GM21528 (cell line): ENCODE measurements around the gene AGBL3.

Experiments
- ATAC-seq: cut with Tn5 transposase; IDR thresholded peaks from one replicate; pipeline ENCODE4 v1.9.1; 2021; ENCODE audit warnings: mild to moderate bottlenecking, moderate library complexity; ENCODE audit not compliant: unreplicated experiment, low FRiP score

AGBL3 gene

GRCh38 chr7:135181261-135181928 lies 195.1 kb downstream of the AGBL3 start:
- no peak for ATAC-seq

GRCh38 chr7:135181929-135182678 lies 195.8 kb downstream of the AGBL3 start:
- ATAC-seq: no peak

GRCh38 chr7:135183478-135183877 lies 197.2 kb downstream of the AGBL3 start:
- no peak for ATAC-seq

GRCh38 chr7:135184254-135184841 lies 198.0 kb downstream of the AGBL3 start:
- ATAC-seq: no peak
